GM19023 (cell line): ENCODE results near the gene VIPR1.
"Not testable (repeated sequence)": the region's sequence is repeated elsewhere in the genome, so short reads cannot be mapped to it uniquely, and the experiment has no call there.

ENCODE experiments used
- ATAC-seq: cut with Tn5 transposase; IDR thresholded peaks from one replicate; pipeline ENCODE4 v1.9.1; 2021; ENCODE audit warnings: mild to moderate bottlenecking, moderate library complexity; ENCODE audit not compliant: unreplicated experiment

The VIPR1 gene

DNA sequence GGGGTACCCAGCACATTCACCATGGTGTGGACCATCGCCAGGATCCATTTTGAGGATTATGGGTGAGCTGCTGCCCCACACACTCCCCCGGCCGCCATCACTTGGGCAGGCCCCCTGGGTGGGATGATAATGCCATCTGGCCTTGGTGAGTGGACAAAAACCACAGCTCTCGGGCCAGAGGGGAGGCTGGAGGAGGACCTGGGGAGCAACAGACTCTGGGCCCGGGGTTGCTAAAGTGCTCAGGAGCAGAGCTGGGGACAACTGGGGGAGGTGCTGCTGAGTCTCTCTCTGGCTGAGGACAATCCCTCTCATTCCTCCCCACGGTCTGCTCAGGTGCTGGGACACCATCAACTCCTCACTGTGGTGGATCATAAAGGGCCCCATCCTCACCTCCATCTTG, 29.0 kb downstream of the VIPR1 start:
- ATAC-seq = no peak

GRCh38 chr3:42532229-42532628, 29.8 kb downstream of the VIPR1 start:
- no peak for ATAC-seq

DNA sequence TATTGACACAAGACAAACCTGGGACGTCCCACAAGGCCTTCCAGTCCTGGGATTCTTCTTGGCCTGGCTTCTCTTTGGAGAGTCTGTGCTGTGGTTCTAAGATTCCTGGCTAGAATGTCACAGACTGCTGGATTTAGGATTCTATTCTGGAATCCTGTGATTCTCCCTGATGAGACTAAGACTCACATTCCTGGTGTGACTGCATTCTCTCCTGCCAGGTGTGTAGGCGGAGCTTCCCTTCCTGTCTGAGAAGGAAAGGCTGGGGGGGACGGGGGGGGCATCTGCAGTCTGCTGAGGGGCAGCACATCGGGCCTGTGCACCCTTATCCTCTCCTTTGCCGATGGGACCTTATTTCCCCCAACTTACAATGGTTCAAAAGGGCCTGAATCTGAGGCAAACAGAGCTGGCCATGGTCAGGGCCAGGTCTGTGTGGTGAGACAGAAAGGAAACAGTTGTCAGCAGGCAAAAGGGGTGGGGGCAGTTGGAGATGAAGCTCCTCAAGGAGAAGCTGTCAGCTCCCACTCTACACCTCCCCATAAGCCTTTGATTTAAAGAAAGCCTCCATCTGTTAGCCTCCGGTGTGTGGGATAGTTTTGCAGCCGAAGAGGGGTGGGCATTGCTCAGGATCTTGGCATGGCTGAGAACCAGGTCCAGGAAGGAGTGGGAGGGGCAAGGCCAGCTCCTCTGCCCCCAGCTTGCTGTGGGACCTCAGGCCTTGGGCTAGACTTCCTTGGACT, 30.9 kb downstream of the VIPR1 start:
- no peak for ATAC-seq

- no peak for ATAC-seq
These were observed 33.7 kb downstream of the VIPR1 start for GRCh38 chr3:42535981-42536784.

DNA sequence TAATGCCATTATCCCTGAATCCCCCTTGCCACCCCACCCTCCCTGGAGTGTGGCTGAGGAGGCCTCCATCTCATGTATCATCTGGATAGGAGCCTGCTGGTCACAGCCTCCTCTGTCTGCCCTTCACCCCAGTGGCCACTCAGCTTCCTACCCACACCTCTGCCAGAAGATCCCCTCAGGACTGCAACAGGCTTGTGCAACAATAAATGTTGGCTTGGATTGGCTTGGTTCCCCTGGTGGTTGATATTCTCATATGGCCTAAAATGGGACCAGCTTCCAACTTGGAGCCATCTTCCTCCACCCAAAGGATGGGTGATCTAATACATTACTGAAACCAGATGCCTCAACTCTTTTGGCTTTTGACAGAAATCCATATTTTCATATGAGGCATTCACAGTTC, 34.9 kb downstream of the VIPR1 start:
- no peak for ATAC-seq

- peak; percentile 55 for ATAC-seq
These were observed 37.6 kb downstream of the VIPR1 start for GRCh38 chr3:42539871-42540714.

DNA sequence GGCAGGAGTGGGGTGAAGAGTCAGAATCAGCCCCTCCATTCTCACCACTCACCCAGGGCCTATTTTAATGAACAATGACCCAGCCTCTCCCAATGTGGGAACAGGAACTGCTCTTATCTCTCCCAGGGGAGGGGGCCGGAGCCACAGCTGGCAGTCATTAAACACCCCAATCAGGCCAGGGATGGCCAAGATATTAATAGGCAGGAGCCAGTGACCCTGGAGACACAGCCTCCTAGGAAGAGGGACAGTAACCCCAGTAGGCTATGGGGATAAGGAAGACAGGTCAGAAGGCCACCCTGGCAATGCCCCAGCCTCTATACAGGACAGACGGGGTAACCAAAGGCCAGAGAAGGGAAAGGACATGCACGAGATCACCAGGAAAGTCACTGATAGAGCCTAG, 38.6 kb downstream of the VIPR1 start:
- no peak for ATAC-seq

GRCh38 chr3:42544492-42545283, 42.2 kb downstream of the VIPR1 start:
- ATAC-seq = no peak

DNA sequence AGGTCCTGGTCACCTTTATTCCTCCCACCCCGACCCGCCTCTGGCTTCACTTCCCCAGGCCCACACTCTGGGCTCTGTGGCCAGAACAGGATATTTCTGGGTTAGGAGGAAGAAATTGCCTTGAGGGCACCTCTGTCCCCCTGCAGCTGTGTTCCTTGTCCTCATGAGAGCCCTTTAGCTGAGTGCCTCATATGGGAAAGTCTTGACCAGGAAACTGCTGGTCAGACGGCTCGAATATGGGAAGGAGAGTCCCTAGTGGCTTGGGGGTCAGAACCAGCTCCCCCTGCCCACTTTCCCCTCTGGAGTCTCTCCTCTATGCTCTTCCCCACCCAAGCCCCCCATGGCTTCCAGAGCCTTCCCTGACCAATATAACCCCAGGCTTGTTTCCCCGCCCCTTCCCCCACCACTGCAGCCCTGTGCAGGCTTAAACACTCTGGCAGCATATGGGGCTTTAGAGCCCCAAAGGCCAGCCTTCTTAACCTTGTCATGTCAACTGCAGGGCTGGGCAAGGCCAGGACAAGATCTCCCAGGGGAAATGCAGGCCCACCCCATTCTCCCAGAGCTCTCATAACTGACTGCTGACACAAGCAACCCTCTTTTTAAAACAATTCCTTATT, 42.9 kb downstream of the VIPR1 start:
- ATAC-seq = no peak

- ATAC-seq = no peak
These were observed 44.3 kb downstream of the VIPR1 start for GRCh38 chr3:42546691-42547213.

DNA sequence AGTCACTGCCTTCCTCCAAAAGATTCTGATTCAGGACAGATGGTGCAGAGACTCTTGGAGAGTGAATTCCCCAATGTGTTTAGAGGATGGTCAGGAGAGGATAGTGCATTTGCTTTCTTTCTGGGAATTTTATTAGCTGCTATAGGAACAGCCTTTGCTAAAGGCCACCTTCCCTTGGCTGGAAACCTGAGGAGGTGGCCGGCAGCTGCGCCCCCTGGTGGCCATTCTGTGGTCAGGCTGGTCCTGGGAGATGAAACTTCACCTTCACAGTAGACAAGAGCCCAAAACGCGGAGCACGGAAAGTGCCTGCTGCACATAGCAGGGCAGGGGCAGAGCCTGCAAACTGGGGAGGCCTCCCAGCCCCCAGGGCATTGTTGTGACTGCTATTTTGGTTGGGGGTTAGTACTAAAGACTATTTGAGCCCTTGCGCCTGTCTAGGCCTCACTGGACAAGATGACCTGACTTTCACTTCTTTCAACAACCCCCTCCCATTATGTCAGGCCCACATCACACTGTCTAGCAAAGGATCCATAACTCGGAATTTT, 45.0 kb downstream of the VIPR1 start:
- no peak for ATAC-seq

DNA sequence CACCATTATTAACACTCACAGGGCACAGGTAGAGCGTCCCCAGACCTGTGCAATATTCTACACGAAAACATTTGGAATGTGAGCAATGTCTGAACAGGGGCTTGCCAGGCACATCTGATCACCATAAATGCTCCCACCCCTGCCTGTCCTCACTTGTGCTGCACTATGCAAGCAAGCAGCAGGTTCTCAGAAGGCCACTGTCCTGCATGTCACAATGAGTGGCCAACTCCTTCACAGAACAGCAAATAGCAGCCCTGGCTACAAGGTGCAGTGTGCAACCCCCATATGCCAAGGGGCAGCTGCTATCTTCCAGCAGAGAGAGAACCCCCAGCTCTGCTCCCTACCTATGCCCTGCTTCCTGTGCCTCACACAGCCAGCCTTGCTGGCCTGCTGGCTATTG, 46.7 kb downstream of the VIPR1 start:
- ATAC-seq = no peak

GRCh38 chr3:42550250-42550649, 47.8 kb downstream of the VIPR1 start:
- no peak for ATAC-seq

DNA sequence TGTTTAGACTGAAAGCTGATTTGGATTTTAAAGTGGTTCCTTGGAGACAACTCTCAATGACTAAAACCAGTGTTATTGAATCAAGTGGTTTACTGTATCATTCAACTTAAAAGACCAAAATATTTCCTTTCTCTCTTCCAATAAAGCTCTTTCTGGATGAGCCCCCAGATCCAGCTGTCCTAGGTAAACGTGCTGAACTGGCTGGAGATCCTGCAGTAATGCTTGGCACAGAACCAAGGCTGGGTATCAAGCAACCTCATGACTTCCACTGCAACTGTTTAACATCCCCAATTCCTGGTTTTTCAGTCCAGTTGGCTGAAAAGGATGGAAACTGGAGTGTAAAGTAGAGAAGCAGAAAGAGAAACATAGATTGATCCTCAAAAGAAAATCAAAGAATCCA, 50.4 kb downstream of the VIPR1 start:
- ATAC-seq = no peak

- ATAC-seq = no peak
These were observed 53.7 kb downstream of the VIPR1 start for GRCh38 chr3:42556089-42556632.

DNA sequence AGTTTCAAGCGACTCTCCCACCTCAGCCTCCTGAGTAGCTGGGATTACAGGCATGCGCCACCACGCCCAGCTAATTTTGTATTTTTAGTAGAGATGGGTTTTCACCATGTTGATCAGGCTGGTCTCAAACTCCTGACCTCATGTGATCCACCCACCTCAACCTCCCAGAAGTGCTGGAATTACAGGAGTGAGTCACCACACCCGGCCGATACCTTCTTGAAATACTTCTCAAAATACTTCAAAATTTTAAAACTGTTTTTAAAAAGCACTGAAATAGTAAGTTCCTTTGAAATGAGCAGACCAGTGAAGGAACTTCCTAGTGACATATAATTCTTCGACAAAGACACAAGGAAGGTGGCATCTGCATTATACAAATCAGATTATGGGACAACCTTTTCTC, 54.4 kb downstream of the VIPR1 start:
- ATAC-seq = not testable (repeated sequence)

- no peak for ATAC-seq
These were observed 55.4 kb downstream of the VIPR1 start for GRCh38 chr3:42557854-42558253.

DNA sequence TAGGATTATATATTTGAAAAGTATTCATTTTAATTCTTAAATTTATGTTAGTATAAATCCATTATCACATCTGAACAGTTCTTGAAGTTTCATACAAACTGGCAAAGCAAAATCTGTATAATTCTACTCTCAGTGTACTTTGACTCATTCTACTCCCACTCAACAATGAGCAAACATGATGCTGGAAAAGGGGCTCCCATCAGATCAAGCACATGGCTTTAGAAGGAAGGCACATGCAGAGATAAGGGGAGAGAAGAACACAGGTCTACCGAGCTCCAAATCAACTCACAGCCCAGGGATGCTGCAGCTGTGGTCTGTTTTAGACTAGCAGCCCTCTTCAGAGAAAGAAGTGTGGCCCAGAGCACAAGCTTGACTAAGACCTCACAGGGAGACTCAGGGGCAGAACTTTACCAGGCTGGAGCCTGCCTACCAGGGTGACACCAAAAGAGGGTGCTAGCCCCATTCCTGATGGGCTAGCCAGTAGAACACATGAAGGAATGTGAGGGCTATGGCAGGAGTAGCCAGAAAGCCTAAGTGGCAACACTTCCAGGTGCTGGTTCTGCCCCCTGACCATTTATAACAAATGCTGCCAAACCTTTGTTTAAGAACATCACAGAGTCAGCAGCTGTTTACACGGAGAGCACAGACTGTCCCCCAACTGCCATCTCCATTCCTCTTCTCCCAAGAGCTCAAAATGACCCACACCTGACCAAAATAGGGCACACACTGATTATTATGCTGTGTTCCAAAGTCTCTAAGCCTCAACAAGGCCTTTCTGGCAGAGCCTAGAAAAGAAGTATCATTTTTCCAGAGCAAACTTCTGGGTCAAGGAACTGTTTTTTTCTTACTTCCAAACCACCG, 59.8 kb downstream of the VIPR1 start:
- ATAC-seq = no peak
